NCI-H1694 treated with DMSO at 0.1 percent for 48 hours (cell line): Measurements from ENCODE around the gene TDO2.
"Not testable (repeated sequence)": the region's sequence is repeated elsewhere in the genome, so short reads cannot be mapped to it uniquely, and the experiment has no call there.

ENCODE experiments used
- DNase-seq: peaks from one replicate; lab custom pipeline; 2025; lab: John Stamatoyannopoulos, UW

TDO2 gene

DNA sequence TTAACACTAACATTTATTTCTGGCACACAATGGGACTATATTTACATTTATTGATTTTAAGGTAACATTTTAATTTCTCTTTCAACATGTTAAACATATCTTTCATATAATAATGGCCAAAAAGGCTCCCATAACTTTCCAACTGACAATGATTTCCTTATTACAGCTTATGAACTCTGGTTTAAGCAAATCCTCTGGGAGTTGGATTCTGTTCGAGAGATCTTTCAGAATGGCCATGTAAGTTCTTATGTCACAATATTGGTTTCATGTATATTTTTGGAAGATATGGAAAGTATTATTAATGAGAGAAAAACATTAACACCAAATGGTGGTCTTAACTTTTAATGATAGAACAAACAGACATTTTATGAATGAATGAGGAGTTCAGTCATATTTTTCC lies 4.1 kb downstream of the TDO2 start:
- DNase-seq, result no peak

DNA sequence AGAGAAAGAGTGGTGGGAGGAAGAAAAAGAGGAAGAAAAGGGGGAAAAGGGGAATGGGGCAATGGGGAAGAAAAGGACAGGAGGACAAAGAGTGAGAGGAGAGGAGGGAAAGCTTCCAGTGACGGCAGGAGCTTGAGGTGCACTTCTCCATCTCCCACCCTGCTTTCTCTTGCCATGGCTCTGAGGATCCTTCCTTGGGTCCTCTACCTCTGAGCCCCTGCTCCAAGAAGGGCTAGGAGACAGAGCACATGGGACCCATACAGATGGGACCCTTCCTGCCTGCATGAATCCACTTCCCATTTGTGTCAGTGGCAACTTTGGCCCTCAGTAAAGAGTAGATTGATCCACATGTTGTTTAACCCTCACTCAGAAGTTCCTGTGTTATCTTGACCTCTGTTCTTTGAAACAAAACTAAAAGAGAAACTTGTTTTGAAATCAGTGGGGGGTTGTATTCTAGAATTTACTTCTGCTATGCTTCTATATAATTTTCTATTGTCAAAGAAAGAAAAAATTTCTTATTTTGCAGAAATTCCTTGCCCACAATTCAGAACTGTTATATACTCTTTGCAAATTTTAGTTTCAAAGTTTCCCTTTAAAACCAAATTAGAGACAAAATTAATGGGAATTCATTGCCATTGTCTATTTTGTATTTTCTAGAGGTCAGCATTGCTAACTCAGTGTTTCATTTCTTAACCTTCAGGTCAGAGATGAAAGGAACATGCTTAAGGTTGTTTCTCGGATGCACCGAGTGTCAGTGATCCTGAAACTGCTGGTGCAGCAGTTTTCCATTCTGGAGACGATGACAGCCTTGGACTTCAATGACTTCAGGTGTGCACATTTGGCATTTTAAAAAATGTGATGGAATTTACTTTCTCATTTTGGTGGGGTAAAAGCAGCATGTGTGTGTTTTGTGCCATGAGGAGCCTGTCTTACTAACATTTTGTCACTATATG lies 5.0 kb downstream of the TDO2 start:
- no peak for DNase-seq

DNA sequence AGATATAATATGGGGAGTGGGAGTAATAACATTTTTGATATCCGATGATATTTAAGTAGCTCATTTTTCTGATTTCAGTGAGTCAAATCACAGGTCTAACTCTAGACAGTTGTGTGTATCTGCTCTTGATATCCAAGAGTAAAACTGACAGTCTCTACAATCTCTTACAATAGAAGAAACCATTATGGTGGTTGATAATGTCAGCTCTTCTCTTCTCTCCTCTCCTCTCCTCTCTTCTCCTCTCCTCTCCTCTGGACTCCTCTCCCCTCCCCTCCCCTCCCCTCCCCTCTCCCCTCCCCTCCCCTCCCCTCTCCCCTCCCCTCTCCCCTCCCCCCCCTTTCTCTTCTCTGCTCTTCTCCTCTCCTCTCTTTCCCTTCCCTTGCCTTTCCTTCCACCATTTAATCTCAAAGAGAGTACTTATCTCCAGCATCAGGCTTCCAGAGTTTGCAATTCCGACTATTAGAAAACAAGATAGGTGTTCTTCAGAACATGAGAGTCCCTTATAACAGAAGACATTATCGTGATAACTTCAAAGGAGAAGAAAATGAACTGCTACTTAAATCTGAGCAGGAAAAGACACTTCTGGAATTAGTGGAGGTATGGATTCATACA lies 6.2 kb downstream of the TDO2 start:
- DNase-seq, result no peak

DNA sequence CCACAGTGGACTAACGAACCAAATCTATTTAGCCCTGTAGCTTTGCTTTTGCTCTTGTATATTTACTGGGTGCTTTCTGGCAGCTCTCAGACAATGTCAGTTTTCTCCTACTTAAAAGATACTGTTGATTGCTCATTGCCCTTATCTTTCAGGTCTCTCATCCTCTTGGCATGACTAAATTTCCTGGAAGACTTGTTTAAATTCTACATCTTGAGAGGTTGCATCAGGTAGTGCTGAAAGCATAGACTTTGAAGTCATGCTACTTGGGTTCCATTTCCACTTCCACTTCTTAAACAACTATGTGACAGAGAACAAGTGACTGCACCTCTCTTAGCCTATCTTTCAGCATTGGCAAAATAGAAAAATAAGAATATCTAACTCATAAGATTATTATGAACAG lies 8.4 kb downstream of the TDO2 start:
- no peak for DNase-seq

DNA sequence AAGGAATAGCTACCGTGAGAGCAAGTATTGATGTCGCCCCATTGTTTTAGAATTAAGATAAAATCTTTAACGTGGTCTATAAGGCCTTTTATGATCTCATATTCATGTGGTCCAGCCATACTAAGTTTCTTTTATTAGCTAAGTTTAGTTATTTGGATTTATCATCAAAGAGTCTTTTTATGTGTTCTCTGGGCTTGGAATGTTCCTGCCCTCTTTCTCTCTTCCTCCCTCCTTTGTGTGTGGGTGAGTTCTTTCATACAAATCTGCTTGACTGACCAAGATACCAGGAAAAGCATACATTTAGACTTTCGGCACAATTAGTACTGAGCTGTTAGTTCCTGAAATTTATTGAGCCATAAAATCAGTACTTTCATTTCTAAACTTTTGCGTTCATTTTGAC lies 11.3 kb downstream of the TDO2 start:
- no peak for DNase-seq

DNA sequence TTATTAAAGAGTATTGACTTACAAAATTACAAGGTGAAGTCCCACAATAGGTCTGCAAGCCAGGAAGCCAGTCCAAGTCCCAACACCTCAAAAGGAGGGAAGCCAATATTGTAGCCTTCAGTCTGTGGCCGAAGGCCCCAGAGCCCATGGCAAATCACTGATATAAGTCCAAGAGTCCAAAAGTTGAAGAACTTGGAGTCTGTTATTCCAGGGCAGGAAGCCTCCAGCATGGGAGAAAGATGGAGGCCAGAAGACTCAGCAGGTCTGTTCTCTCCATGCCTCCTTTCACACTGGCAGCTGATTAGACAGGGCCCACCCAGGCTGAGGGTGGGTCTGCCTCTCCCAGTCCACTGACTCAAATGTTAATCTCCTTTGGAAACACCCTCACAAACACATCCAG lies 18.1 kb downstream of the TDO2 start:
- no peak for DNase-seq

DNA sequence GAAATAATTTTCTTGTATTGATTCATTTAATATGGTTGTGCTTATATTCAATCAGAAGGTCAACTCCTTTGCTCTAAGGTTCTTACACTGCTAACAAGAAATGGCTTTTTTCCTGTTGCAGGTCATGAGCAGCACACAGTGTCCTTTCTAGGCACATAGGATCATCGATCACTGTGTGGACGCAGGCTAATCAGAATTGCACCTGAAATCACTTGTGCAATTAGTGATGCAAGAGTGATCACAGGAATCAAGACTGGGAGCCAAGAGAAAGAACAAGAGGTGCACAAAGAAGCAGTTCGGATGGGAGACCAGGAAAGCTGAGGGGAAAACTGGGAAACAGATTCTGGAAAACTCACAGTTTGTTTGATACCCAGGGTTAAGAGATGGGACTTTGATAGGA lies 21.1 kb downstream of the TDO2 start:
- no peak for DNase-seq

DNA sequence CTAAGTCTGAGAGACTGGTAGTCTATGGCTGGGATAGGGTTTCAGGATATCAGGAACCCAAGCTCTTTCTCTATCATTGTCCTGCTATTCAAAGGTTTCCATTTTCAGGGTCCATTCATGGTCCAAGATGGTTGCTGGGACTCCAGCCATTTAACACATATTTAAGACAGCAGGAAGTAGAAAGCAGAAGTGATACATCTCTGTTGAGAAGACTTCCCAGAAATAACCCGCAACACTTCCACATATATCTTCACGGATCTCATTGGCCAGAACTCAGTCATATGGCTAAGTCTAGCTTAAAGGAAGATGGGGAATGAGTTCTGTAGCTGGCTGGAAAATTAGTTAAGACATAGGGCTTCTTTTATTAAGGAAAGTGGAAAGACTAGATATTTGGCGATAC lies 26.3 kb downstream of the TDO2 start:
- DNase-seq, result no peak

DNA sequence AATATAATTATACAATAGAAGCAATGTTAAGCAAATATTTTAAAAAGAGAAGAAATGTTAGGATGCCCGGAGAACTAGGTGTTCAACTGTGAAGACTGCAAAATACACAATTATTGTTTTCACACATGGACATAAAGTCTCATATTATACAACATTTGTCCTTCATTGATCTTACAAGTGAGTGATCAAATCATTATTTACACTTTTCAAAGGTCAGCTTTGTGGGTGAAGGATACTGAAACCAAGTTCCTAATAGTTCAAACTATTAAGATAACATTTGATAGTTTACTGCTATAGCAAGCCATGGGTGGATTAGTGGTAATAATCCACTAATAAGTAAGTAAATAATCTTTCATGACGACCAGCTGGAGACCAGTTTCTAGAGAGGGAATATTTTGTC lies 26.8 kb downstream of the TDO2 start:
- DNase-seq, result no peak

DNA sequence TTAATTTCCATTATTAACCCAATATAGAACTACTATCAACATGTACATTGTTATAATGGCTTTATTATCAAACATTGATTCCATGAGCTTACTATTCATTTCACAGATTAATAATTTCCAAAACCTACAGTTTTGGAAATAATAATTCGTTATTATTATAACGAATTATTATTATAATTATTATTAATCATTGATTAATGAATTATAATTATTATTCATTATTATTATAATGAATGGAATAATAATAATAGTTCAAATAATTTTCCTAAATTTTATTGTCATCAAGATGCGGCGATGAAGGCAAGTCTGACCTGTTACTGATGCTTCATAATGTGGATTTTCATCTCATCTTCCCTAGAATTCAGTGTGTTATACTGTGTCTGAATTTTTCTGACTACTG lies 28.1 kb downstream of the TDO2 start:
- no peak for DNase-seq

DNA sequence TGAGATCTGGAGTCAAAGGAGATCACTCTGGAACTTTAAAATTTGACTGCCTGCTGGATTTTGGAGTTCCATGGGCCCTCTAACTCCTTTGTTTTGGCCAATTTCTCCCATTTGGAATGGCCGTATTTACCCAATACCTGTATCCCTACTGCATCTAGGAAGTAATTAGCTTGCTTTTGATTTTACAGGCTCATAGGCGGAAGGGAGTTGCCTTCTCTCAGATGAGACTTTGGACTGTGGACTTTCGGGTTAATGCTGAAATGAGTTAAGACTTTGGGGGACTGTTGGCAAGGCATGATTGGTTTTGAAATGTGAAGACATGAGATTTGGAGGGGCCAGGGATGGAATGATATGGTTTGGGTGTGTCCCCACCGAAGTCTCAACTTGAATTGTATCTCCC lies 31.1 kb downstream of the TDO2 start:
- not testable (repeated sequence) for DNase-seq

DNA sequence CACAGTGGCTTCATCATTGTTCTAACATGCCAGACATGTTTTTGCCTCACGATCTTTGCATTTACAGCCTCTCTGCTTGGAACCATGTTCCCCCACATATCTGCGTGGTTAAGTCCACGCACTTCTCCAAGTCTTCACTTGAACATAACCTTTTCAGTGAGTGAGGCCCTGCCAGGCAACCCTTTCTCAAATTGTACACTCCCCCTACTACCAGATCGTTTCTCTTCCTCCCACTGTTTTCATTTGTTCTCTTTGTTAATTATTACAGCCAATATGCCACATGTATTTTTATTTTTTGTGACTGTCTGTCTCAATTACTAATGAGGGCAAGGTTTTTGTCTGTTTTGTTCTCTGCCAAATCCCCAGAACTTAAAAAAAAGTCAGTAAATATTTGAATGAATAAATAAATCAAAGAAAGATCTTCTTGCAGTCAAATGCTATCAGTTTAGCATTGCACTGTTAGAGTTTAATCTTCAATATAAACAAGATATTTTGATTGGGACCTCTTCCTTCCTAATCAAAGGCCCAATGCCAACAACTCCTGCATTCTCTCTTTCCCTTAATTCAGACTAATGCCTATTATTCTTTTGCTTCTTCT lies 32.0 kb downstream of the TDO2 start:
- DNase-seq, result no peak

DNA sequence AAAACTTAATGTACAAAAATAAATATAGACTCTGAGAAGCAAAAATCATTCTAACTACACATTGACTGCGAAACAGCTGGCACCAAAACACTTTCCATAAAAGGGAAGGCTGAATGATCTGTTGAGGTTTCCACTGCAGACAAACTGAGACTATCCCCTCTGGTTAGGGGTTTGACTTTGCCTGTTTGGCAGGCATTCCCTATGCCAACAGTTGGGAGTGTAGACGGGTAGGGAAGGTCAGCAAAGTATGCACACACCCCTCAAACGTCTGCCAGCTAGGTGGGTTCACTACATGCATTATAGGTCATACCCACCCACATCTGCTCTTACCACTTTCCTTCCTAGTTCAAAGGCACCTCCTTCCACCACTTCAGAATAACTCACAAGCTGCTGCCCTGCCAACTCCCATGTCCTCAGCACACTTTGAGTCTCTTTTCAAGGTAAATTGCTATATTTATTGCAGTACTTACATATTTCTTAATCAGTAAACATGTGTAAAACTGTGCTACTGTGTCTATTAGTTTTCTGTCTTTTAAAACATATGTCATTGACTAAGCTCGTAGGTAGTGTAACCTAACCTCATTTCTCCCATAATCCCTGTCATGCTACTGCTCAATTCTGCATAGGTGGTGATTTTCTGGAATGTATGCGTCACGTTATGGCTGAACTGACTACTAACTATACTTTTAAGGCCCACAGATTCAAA lies 37.7 kb downstream of the TDO2 start:
- no peak for DNase-seq

DNA sequence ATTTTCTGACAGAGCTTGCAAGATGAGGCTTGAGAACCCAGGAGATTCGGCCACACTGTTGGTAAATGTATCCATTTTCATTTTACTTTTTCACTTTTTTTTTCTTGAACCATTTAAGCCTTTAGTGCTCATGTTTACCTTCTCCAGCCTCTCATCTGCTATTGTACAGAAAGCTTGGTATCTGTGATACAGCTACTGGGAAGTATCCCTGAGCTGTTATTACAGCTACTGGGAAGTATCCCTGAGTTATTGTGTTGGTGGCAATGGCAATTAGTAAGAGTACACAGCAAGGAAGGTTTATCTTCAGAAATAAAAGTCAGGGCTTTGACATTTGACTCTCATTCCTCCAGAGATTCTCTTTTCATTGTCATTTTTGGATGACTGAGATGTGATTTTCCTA lies 38.3 kb downstream of the TDO2 start:
- no peak for DNase-seq

DNA sequence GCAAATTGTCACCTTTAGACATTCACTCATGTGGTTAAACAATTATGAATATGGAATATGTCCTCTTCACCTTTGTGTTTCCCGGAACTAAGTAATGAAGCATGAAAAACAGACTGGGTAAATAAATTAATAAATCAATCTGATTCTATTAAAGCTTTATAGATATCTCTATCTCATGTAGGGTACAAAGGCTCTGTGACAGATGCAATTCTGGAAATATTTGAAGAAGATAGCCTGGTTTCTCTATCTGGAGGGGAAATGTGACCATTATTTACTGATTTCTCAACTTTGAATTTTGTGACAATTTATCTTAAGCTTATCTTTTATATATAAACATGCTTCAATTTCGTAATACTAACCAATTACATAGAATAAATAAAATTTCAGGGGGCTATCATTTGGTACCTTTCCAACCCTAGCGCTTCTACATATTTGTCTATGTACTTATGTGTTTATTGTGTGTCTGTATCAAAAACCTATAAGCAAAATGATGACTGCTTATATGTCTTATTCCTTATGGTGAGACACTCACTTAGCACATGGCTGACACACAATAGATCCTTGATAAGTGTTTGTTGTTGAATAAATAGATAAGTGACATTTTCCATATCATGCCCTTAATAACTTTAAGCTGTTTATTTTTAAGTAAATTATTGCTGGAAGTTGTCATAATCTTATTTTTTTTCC lies 40.3 kb downstream of the TDO2 start:
- DNase-seq, result no peak

DNA sequence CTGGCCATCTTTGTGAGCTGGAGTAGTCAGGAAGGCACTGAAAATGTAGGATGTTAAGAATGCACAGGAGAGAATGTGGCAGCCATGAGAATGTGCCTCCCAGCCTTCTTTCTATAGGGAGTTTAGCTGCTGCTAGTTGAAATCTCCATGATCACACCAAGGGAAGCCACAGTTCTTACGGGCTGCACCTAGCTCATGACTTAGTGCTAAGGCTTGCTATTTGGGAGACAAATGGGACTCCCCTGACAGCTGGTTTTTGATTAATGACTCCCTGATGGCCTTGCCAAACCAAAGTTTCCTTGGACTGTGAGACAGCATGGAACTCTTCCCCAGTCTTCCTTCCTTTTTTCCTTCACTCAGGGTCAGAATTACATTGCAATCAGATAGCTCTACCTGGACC lies 41.0 kb downstream of the TDO2 start:
- DNase-seq, result no peak

DNA sequence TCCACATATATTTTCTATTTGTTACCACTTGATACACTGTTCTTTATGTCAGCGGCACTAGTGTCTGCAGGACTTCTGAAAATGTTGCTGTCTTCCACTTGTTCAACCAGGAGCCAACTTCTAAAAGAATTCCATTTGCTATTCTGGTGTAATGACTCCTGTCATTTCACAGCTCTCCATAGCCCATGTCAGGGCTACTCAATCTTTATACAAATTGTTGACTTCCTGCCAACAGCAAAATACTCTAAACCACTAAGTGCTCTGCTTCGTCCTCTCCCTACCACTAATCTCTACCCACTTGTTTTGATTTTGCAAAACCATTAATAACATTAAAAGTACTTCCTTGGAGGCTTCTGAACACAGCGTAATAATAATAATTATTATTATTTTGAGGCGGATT lies 43.0 kb downstream of the TDO2 start:
- DNase-seq, result no peak

DNA sequence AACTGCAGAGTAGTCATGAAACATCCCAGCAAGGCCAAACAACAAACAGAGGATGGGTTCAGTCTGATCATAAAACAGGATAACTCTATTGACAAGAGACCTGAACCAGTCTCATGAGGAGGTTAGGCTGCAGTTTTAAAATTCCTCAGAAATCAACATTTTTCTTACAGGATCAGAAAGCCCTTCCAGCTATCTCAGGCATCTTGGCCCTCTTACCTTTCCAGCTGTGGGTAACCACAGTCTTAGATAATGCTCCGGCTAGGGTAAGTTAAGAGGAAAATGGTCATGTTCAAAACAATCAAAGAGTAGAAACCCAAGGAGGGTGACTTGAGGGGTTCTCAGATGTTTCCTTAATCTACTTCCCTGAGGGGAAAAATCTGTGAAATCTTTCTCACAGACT lies 45.0 kb downstream of the TDO2 start:
- DNase-seq, result no peak

DNA sequence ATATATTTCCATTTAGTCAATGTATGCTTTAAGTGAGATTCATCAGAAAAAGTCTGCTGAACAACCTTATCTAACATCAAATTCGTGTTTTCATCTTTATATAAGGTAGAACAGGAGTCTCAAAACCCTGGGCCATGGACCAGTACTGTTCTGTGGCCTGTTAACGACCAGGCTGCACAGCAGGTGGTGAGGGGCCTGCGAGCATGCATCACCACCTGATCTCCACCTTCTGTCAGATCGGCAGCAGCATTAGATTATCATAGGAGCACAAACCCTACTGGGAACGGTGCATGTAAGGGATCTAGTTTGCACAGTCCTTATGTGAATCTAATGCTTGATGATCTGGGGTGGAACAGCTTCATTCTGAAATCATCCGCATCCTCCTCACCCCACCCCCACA lies 47.0 kb downstream of the TDO2 start:
- no peak for DNase-seq

DNA sequence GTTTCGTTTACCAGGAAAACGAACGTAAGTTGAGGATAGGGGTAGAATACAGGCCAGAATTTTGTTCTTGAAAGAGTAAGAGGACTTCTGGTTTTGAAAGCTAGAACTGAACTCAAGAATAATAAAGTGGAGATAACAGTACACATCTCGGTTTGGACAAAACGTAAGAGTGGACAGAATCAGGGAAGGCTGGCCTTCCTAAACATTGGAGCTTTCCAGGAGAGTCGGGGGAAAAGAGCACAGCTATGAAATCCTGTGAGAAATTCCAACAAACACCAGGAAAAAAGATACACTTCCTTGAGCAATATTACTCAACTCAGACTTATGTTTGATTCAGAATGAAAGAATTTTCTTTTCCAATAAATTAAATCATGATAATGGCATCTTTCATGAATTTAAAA lies 49.0 kb downstream of the TDO2 start:
- DNase-seq, result no peak

DNA sequence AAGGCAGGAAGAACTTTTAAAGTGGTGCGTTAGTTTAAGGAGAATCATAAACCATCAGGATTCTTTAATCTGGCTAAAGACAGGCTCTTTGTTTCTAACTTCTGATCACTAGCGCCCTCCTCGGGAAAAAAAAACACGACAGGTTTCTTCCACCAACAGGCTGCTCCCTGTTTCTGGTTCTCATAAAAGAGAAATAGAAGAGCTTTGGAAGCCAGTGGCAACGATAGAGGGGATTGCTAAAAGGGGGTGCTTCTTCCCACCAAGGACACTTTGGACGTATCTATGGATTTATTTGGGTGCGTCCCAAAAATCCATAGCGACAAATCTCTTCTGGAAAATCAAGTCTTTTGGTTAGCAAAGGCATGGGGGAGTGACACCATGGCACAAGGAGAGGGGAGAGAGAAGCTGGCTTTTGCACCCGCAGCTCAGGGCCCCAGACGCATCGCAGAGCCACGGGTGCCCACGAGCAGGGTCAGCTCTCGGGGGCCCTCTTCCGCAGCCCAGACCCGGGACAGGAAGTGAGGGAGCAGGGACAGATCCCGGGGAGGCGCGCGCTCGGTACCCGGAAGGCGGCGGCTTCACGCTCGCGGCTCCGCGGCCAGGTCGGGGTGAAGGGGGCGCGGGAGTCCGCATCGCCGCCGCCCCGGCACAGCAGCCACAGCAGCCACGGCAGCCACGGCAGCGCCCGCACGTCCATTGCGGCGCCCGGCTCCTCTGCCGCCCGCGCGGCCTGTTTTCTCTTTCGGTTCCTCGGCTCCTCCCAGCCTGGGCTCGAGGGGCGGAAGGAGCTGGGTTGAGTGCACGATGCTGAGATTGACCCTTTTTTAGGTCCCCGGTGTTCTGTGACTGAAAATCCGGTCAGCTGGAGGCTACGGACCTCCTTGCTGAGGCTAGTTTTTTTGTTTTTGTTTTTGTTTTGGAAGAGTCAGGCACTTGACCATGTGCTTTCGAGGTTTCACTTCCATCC lies 49.9 kb downstream of the TDO2 start, which contains the start of gene CTSO:
TSS of gene CTSO (minus strand) at position 716 of the 967 bp plus-strand sequence. CDS start at position 697, 19 bp downstream.
- DNase-seq, result peak; percentile 53
